Measurements from ENCODE around the gene CLN6.
"Not testable (repeated sequence)": the region's sequence is repeated elsewhere in the genome, so short reads cannot be mapped to it uniquely, and the experiment has no call there.

Gene CLN6

GRCh38 chr15:68252925-68253534 is 23.5 kb upstream of the CLN6 start:
- peak; percentile 61 for DNase-seq

GRCh38 chr15:68249058-68249713 is 19.7 kb upstream of the CLN6 start:
- DNase-seq = no peak

DNA sequence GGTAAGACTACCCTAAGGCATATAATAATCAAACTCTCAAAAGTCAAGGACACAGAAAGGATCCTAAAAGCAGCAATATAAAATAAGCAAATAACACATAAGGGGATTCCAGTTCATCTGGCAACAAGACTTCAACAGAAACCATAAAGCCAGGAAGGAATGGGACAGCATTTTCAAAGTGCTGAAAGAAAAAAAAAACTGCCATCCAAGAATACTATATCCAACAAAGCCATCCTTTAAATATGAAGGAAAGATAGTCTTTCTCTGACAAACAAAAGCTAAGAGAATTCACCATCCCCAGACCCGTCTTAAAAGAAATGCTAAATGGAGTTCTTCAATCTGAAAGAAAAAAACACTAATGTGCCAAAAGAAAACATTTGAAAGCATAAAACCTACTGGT is 14.7 kb upstream of the CLN6 start:
- no peak for DNase-seq

- no peak for DNase-seq
Measured at GRCh38 chr15:68241088-68241935, 11.8 kb upstream of the CLN6 start.

GRCh38 chr15:68239025-68239424 is 9.5 kb upstream of the CLN6 start:
- DNase-seq = no peak

DNA sequence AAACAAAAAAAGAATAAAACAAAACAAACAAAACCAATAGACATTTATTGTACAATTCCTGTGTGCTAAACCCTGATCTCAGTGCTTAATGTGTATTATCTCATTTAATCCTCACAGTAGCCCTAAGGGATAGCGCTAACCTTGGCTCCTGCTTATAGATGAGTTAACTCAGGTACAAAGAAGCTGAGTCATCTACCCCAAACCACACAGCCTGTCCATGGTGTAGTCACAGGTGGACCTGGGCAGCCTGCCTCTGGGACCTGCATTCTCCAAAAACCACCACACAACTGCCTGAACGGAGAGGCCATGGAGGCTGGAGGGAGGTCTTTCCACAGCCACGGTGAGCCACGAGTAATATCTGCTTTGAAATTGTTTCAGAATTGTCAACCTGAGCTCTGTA is 5.5 kb upstream of the CLN6 start:
- DNase-seq = no peak

- DNase-seq = not testable (repeated sequence)
Measured at GRCh38 chr15:68234520-68234919, 5.0 kb upstream of the CLN6 start.

GRCh38 chr15:68234060-68234459 is 4.5 kb upstream of the CLN6 start:
- no peak for DNase-seq

- DNase-seq = no peak
Measured at GRCh38 chr15:68232937-68233336, 3.4 kb upstream of the CLN6 start.

- no peak for DNase-seq
Measured at GRCh38 chr15:68232449-68232848, 2.9 kb upstream of the CLN6 start.

DNA sequence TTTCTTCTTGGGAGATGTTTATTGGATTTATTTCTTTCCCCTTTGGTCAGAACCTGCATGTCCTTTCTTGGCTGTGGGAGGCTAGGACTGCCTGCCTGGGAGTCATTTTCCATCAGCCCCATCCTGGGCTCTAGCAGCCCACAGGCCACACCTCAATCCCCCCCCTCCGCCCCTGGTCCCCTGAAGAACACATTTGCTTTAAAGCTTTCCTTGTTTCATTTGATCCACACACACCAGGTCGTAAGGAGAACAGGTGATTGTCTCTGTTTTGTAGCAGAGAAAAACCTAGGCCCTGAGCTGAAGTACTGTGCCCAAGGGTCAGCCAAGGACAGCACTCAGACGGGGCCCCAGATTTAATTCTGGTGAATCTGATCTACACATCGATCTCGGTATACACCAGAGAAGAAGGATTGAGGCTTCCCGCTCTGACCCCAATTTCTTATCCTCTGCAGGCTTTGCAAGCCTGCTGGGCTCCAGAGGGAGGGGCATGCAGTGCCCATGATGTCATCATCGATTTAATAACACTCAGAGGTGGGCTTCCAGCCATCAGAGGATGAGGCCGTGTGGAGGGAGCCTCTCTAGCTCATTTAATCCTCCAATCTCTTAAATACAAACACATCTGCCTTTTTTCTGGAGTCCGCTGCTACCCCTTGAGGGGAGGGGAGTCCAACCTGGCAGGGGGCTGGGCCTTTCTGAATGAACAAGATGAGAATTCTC is 1.7 kb upstream of the CLN6 start:
- no peak for DNase-seq

DNA sequence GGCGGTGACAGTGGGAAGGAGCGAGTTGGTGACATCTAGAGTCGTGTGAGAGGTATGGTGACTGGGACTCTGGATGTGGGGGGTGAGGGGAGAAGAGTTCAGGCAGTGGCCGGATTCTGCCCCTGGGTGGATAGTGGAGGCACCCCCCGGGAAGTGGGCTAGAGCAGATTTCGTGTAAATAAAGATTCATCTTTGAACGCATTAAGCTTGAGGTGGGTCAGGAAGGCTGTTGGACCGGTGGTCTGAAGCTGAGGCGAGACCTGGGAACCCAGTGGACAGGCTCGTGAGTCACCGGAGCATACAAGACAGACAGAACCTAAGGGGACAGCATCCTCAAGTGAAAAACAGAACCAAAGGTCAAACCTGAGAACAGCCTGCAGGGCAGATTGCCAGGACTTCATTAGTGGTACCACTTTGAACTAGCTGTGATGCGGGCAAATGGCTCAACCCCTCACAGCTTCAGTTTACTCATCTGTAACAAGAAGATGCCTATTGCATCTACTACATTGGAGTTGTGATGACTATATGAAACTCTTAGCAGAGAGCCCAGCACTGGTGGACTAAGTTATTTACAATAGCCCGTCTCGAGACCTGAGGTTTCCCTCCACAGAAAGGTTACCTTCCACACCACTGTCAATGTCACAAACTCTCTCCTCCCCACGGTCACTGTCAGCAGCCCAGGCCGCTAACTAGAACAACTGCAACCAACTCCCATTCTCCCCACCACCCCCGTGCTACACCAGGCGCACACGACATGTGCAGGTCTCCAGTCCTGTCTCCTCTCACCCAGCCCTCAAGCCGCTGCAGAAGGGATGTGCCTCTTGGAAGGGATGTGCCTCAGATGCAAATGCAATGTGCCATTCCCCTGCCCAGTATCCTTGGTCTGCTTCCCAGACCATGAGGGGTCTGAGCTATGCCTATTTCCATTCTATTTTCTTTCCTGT is 901 bp upstream of the CLN6 start:
- no peak for DNase-seq

GRCh38 chr15:68228971-68229385 is 550 bp downstream of the CLN6 start:
- no peak for DNase-seq

DNA sequence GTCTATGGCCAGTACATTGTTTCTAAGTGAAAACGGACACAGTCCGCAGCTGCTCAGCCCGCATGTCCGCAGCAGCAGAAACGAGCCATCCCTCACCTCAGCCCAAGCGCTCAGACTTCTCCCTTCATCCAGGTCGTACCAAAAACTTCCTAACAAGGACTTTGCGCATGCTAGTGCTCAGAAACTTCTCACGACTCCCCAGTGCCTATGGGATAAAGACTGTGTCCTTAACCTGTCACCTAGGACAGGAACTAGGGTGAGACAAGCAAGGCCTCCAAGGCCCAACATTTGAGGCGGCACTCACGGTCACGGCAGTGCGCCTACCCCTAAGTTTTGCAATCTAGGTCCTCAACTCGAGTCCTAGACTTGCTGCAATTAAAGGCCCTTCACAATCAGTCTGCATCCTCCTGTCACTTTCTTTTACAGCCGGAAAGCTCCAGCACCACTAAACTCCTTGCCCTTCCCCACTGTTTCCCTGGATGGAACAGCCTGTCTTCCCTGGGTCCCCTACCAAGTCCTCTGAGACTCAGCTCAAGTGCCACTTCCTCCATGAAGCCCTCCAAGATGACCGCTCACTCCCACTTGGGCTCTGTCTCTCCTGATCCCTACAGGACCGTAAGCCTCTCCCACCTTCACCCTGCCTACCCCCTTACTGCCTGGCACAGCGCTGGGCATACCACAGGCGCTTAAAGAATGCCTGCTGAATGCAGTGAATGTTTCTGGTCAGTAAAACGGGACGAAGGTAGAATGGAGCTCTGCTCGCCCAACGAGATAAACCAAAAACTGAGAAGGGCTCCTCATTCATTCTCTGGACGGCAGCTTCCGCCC is 1.2 kb downstream of the CLN6 start:
- DNase-seq = no peak

DNA sequence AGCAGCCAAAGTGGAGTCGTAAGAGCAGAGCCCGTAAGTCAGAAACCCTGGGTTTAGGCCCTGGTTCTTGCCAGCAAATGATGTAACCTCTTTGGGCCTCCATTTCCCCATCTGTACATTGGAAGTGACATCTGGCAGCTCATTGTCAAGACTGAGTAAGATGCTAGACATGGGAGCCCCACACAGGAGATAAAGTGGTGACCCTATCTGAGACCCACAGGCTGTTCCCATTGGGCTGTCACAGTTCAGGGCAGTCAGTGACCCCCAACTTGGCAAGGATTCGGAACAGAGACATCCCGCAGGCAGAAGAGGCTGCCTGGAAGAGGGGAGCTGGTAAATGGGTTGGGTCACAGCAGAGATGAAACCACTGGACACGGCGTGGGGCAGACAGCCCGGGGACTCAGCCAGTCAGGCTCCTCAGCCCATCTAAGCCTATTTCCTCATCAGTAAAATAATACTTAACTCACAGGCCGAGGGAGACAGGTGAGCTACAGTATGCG is 1.8 kb downstream of the CLN6 start:
- no peak for DNase-seq

- not testable (repeated sequence) for DNase-seq
Measured at GRCh38 chr15:68225442-68225841, 4.1 kb downstream of the CLN6 start.

DNA sequence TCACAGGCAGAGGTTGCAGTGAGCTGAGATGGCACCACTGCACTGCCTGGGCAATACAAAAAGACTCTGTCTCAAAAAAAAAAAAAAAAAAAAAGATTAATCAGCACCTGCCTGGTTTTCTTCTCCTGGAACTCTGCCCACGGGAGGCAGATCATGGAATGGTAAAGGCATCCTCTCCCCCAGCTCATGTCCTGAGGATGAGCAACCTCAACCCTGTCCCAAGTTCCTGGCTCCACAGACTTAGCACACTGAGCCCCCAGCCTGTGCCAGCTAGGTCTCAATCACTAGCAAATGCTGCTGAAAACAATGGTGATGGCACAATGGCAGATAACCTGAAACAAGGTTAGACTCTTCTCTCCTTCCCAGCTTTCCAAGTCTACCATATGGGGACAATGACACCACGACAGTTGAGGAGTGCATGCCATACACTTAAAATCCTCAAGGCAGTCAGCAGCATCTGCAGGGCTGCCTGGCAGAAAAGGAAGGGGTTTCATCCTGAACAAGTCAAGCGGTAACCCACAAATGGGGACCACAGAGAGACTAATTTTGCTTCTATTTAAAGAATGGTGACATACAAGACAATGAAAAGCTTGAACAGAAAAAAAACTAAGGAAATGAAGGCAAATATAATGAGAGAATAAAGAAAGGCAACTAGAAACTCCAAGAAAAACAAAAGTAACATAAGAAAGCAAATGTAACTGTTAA is 4.8 kb downstream of the CLN6 start:
- DNase-seq = no peak

DNA sequence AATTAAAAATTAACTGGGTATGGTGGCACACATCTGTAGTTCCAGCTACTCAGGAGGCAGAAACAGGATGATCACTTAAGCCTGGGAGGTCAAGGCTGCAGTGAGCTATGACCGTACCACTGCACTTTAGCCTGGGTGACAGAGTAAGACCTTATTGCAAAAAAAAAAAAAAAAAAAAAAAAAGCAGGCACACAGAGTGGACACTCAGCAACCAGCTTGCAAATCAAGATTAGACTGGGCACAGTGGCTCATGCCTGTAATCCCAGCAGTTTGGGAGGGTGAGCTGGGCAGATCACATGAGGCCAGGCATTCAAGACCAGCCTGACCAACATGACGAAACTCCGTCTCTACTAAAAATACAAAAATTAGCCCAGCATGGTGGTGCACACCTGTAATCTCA is 5.4 kb downstream of the CLN6 start:
- DNase-seq = no peak

- DNase-seq = no peak
Measured at GRCh38 chr15:68223171-68223570, 6.4 kb downstream of the CLN6 start.

GRCh38 chr15:68222432-68222743 is 7.1 kb downstream of the CLN6 start:
- not testable (repeated sequence) for DNase-seq

All from SHP77 treated with DMSO at 0.1 percent for 48 hours (cell line).